Spleen (tissue), 7 donors: Measurements from ENCODE around the gene ZDHHC23.

Source experiments
- CTCF ChIP-seq, 11 experiments: fragments of 200-600 bp in 7 of 11; fragments of 450-650 bp in 4 of 11; sonication (generic) in 4 of 11; IDR thresholded peaks in 8 of 11; conservative IDR thresholded peaks in 3 of 11; 1 replicate in 7 of 11; 2 replicates in 4 of 11; pipeline versions ENCODE4 v1.4.0 to v1.8.0; 2016 to 2021; ENCODE audit warnings: antibody characterized with exemption in 11 of 11, inconsistent platforms in 4 of 11, mild to moderate bottlenecking in 1 of 11
- POLR2A ChIP-seq, 3 donors: fragments of 450-650 bp; IDR thresholded peaks; one replicate each; pipeline ENCODE4 v1.5.1; 2017; ENCODE audit warnings: antibody characterized with exemption in 3 of 3, mild to moderate bottlenecking in 1 of 3
- POLR2AphosphoS5 ChIP-seq, 3 donors: sonication (generic); formaldehyde crosslinking; IDR thresholded peaks; one replicate each; pipeline ENCODE4 v1.5.1; 2017; ENCODE audit warnings: antibody characterized with exemption in 3 of 3
- donor health status: DM: no; HTN: no; CAD: no; lungs with moderate emphysema.
- donor health status: DM: no; HTN: no; CAD: no.
- donor health status: DM: no; HTN: no; CAD: no.

- no peak for TF ChIP-seq CTCF (IDR thresholded peaks at IDR 0.05 in 8 of 11, conservative IDR thresholded peaks at IDR 0.05 in 3 of 11)
- TF ChIP-seq POLR2A (IDR thresholded peaks at IDR 0.05), result no peak
- TF ChIP-seq POLR2AphosphoS5 (IDR thresholded peaks at IDR 0.05), result no peak
Measured at GRCh38 chr3:113953677-113954076, 5.9 kb downstream of the ZDHHC23 start.
